DMS153 treated with DMSO at 0.1 percent for 48 hours (cell line): Measurements from ENCODE around the gene METAP1D.
"Not testable (repeated sequence)": the region's sequence is repeated elsewhere in the genome, so short reads cannot be mapped to it uniquely, and the experiment has no call there.

Source experiments
- DNase-seq: peaks from one replicate; lab custom pipeline; 2025; ENCODE audit not compliant: unreplicated experiment; lab: John Stamatoyannopoulos, UW

The METAP1D gene

DNA sequence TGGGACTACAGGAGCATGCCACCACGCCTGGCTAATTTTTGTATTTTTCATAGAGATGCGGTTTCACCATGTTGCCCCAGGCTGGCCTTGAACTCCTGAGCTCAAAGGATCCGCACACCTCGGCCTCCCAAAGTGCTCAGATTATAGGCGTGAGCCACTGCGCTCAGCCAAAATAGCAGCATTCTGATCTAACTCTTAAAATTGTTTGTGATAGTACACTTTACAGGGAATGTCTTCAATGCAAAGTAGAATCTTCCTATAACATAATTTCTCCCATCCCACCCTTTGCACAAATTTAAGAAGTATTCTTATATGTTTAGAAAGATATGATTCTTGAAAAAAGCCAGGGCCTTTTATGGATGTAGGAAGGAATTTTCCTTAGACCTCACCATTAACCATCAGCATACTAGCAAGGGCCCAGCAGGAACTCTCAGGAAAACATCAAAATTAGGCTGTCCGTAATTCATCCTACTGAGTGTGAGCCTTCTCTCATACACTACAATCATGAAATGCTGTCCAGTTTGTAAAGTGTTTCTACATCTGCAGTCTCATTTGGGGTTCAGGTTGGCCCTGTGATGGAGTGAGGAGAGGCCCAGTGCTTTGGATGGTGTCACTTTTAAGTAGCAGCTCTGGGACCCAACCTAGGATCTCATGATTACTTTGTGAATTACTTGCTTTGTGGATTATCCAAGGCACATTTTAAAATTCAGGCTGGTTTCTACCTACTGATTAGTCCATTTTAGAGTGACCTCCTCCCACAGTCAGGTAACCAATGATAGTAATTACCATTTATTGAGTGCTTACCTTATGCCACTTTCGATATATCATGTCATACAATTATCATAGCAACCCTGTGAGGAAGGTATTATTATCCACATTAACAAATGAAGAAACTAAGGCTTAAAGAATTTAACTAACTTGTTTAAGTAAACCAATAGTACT, 48.1 kb downstream of the METAP1D start:
- DNase-seq = no peak

DNA sequence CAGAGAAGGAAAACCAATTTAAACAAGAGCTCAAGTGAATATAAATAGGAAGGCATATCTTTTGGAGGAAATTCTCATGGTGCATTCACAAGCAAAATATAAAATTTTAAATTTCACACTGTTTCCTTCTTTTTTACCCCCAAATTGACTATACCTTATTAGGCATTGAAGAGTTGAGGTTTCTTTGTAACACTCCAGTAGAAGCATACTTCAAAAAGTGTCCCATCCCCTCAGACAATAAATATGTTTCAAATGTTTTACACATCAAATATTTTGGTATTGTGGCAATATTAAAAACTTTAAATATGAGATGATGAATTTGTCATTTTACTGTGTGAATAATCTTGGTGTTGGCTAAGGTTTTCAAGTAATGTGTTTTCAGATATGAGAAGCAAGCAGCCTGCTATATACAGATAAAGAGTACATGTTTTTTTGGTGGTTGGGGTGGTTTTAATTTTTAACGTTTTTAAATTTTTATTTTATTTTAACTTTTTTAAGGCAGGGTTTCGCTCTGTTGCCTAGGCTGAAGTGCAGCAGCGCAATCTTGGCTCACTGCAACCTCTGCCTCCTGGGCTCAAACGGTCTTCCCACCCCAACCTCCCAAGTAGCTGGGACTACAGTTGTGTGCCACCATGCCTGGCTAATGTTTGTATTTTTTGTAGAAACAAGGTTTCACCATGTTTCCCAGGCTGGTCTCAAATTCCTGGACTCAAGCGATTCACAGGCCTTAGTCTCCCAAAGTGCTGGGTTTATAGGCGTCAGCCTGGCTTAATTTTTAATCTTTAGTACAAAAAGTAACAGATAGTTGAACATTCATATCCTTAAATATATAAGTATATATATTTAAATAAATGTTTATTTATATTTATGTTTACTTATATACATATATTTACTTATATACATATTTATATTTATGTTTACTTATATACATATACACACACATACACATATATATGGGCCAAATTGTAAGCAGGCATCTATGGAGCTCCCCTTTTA, 49.1 kb downstream of the METAP1D start:
- DNase-seq = no peak

DNA sequence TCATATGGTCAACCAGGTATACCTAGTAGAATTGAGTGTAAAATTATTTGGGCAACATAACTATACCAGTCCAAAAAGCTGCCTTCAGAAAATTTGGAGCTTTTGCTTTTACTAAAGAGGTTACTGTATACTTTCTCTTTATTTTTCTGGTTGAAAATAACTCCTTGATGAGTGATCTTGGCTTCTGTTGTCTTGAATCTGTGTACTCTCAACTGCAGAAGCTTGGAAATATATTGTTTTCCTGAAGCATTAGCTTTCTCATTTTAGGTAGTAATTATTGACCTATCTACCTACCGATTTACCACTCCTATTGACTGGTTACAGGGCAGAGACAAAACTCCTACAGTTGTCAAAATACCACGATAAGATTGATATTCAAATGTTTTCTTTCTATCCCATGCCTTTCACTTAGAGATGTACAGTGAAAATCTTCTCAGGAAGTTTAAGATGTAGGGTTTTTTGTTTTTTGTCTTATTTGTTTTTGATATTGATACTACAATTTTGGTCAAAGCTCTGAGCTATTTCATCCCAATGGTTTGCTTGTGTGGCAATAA, 49.9 kb downstream of the METAP1D start:
- no peak for DNase-seq

DNA sequence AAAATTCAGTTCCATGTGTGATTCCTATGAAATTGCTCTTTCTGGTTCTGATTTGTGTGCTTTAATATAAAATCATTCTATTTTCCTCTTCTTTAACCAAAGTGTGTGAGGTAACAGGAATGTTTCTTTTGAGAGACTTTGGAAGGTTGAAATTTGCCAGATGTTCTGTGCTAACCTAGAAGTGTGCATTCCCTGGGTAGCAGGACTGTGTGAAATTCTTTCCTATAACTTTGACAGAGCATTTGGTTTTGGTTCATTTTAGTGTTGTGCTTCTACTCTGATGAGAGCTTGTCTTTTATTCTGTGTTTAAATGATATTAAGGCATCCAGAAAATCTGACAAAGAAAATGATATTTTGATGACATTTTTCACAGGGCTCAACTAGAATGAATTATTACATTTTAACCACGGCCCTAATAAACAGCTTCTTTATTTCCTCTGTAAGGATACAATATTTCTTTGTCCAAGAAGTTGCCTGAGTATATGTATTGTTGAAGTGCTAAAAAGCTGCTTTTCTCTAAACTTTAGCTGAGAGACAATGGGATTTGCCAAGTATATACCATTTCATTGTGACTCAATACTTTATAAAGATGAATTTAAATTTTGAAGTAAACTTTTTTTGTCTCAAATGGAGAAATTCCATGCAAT, 50.8 kb downstream of the METAP1D start:
- no peak for DNase-seq

DNA sequence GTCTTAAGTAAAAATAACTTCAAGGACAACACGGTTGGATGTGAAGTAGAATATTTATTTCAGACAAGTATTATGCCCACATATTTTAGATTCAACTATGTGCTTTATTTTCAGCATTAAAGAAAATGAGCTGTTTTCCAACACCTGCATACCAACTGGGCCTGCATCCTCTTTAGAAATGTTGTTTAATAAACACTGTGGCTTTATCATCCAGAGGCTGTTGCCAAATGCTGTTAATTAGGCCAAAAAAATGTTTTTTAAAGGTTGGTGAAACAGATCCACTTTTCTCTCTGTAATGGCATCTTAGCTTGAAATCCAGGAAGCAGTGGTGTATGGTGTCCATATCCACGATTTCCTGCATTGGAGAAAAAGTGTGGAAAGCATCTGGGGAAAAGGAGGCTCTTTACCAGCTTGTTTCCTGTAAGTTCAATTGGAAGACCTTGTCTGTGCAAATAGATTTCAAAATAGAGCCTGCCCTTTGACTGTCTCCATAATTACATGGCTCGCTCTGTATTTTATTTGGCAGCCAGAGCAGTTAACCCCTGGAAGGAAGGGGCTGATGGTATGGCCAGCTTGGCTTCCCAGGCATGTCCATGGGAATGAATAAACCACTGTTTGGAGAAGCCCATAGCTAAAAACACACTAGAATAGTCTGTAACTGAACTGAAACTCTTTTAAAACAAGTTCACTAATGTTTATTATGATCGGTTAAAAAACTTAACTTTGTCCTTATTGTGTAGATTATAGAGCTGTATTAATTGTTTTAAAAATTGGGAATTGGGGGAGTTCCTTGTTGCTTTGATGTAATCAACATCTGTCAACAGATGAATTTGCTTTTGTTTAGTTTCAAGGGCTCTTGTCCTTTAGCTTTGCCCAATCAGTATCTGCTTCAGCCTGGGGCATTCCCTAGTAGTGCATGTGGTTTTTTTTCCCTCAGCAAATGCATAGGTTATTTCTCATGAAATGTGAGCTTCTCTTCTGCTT, 52.5 kb downstream of the METAP1D start:
- DNase-seq = peak; percentile 64

DNA sequence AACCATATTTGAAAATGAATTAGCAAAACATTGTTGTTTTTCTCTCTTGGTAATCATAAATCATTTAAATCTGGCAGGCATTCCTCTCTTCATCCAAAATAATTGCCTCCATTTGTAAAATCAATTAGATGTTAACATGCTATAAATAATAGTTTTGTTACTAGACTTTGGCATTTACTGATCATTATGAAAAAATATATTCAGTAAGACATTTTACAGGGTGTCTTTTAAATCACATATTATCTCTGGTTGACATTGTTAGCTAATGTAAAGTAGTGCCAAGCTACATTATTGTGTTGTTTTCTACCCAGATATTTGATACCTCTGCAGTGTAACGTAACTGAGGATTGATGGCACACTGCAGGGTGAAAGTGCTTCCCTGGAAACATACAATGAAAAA, 53.7 kb downstream of the METAP1D start:
- DNase-seq = no peak

DNA sequence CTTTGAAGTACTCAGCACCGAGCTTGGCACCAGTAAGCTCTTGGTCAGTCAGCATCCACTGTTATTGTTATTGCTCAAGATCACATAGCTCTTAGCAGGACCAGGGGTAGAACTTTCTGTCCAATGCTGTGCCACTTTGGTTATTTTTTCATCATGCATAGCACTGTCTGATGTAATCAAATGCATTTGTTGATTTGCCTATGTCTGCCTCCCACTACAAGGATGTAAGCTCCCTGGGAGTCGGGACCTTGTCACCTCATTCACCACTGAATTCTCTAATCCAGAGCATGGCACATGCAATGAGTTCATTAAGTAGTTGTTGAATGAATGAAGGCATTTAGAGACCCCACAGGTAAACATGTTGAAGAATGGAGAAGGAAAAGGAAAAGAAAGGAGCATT, 56.5 kb downstream of the METAP1D start:
- no peak for DNase-seq

DNA sequence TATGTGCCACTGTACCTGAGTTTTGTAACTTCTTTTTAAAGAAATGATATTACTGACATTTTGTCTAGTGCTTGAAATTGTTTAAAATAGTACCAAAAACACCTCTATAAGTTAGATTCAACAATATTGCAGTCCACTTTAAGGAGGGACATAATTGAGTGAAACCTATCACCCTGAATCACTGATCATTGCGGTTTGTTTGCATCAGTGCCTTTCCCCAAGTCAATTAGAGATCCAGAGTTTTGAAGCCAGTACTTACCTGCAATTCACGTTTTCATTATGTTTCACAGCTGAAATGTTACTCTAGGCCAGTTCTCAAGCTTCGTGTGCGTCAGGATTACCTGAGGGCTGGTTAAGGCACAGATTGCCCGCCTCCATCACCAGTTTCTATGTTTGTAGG, 58.9 kb downstream of the METAP1D start:
- no peak for DNase-seq

DNA sequence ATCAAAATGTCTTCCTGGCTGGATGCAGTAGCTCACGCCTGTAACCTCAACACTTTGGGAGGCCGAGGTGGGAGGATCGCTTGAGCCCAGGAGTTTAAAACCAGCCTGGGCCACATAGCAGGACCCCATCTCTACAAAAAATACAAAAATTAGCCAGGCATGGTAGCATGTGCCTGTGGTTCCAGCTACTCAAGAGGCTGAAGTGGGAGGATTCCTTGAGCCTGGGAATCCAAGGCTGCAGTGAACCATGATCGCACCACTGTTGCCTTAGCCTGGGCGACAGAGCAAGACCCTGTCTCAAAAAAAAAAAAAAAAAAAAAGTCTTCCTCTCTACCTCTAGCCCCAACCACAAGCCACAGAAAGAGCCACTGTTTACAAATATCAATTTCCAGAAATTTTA, 60.4 kb downstream of the METAP1D start:
- DNase-seq = not testable (repeated sequence)

DNA sequence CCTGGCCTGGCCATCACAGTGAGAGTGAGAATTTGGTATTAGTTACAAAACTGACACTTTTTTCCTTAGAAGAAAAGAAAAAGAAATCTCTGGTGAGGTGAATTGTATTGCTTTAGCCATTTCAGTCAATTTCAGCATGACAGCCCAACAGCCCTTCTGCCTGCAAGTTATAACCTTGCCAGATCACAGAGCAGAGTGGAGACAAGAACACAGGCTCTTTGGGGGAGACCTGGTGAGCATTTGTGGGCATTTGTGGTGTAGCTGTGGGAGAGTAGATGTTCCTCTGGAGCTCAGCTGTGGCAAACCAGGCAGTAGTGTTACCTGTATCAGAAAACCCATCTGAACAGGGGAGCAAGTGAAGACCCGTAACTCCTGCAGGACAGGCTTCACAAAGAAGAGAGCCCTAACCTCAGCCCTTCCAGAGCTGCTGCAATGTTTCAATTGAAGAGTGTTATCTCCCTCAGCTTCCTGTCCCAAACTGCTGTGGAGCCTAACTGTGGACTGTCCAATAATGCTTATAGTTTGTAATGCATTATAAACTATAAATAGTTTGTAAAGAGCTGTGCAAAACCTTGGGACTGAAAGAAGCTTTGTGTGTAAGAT, 62.8 kb downstream of the METAP1D start:
- no peak for DNase-seq

DNA sequence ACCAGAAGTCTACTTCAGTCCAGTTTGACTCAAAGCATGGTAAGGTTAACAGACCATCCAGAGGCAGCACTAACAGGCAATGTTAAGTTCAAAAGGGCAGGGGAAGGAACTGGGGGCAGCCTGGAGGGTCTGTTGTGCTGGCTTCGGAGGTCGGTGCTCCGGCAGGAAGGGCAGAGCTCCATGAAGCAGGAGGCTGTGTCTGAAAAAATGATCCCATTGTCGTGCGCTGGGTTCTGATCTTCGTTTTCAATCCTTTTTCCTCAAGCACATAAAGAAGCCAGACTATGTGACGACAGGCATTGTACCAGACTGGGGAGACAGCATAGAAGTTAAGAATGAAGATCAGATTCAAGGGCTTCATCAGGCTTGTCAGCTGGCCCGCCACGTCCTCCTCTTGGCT, 63.7 kb downstream of the METAP1D start:
- DNase-seq = no peak

DNA sequence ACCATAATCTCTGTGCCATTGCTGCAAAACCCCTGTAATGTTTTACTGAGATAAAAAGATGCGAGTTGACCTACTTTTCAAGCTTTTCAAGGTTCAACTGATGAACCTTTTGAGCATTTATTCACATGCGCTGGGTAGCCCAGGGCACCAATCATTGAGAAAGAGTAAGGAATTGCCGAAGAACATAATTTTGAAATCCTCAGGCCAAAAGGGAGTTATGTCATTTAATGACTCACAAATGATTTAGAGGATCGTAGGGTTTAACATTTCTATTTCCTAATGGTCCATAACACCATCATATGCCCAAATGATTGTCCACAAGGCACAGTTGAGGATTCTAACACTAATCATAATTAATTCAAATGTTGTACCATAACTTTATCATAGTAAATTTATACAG, 65.4 kb downstream of the METAP1D start:
- no peak for DNase-seq

DNA sequence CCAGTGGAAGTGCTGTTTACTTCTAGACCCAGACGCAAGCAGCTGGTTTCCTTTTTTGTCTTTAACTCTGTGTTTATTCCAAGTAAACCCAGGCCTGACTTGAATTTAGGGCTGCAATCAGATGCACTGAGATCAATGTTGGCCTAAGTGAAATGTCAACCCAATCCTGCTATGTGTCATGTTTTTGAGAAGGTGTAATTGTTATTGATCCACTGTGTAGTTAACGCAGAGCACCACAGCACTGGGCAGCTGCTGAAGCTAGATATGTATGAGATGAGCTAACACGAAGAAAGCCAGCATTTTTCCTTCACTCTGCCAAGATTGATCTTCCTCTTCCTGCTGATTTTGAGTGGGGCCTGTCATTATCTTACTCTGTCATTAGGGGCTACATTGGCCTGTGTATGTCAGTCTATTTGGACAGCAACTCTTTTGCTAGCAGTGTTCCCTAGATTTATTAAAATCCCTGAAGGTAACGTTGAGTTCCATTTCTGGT, 66.7 kb downstream of the METAP1D start:
- DNase-seq = no peak

DNA sequence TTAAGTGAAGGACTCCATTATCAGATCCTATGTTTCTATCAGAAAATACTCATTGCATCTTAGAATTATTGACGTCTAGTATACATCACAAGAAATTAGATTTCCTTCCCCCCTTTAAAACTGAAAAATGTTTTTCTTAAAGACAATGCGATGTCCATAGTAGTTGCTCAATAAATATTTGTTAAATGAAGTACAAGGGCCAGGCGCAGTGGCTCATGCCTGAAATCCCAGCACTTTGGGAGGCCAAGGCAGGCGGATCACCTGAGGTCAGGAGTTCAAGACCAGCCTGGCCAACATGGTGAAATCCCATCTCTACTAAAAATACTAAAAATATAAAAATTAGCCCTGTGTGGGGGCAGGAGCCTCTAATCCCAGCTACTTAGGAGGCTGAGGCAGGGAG, 68.2 kb downstream of the METAP1D start:
- not testable (repeated sequence) for DNase-seq

DNA sequence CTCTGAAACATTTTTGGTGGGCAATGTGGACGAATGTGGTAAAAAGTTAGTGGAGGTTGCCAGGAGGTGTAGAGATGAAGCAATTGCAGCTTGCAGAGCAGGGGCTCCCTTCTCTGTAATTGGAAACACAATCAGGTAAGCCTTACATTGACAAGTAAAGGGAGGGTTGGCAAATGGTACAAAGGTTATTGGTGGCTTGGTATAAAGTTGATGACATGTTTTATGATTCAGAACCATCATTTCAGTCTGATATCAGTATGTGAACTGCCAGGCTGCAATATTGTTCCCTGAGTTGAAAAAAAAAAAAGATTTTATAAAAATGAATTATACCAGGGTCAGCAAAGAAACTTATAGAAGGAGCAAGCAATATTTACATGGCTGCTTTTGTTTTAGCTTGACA, 71.2 kb downstream of the METAP1D start:
- no peak for DNase-seq

DNA sequence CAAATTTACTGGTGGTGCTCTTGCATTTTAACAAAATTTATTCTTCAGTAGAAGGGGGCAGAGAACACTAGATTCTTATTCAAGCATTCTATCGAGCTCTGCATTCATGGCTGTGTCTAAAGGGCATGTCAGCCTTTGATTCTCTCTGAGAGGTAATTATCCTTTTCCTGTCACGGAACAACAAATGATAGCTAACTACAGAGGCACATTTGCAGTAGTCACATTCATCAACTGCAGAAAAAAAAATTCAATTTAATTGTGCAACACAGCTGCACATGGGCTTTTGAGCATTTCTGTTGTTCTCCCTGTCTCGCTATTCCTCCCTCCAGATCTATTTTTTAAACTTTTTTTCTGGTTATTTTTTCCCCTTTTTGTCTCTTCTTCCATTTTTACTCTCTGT, 72.5 kb downstream of the METAP1D start:
- peak; percentile 57 for DNase-seq

DNA sequence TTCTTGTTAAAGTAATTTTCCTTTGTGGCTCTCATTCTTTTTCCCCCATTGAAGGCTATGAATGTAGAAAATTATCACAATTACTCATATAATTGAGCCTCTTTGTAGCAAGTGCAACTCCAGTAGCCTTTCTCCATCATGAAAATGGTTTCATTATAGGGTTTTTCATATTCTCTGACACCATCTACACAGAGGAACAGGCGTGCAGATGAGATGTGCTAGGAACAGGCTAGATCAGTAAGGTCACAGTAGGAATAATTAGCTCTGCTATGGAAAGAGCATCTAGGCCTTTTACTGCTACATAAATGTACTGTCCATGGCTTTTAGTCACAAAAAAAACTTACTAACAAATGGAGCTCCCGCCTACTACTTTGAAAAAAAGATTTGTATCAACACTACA, 73.0 kb downstream of the METAP1D start:
- no peak for DNase-seq

DNA sequence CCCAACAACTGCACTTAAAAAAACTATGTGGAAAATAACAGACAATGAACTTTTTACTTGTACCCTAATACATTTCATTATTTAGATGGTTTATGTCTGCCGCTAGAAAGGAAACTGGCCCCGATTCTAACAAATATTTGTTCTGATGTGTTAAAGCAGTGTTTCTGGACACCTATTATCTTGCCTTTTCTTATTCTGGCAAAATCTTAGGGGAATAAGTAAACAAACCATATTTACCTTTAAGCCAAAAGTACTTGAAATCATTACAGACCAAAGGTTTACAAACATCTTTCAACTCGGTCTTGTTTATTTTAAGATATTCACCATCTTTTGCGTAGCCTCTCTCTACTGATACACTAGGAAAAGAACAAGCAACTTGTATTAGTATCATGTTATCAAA, 73.8 kb downstream of the METAP1D start:
- DNase-seq = no peak

DNA sequence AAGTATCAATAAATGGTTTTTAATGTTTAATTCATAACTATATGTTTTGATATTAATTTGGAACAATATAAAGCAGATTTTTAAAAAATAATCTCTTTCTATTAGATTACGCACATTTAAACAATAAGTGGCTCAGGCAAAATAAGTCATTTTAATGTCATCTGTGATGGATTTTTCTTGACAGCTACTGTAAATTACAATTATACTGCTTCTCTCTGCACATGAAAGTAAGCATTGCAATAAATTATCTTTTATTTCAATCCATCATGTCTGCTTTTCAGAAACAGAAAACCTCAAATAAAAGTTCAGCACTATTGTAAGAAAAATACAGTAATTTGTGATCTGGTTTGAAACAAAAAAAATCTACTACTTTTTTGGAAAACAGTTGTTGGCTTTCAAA, 74.5 kb downstream of the METAP1D start:
- DNase-seq = no peak
